Cerebellar nuclear complex (tissue), 1 donor: ENCODE data around the gene FRMD4A.

Experiments used
- DNase-seq, 2 experiments: peaks; one replicate each; lab custom pipeline; 2025; lab: John Stamatoyannopoulos, UW

FRMD4A gene

GRCh38 chr10:13649844-13650520 is 680.7 kb downstream of the FRMD4A start:
- DNase-seq = no peak

GRCh38 chr10:13648425-13648824 is 682.3 kb downstream of the FRMD4A start:
- no peak for DNase-seq

GRCh38 chr10:13644866-13645265 is 685.9 kb downstream of the FRMD4A start:
- no peak for DNase-seq

- no peak for DNase-seq
Measured at GRCh38 chr10:13643016-13643415, 687.7 kb downstream of the FRMD4A start.

GRCh38 chr10:13642293-13642692 is 688.4 kb downstream of the FRMD4A start:
- DNase-seq = no peak

- DNase-seq = no peak
Measured at GRCh38 chr10:13637894-13638293, 692.8 kb downstream of the FRMD4A start.

GRCh38 chr10:13637303-13637856 is 693.3 kb downstream of the FRMD4A start:
- no peak for DNase-seq

GRCh38 chr10:13636776-13637175 is 693.9 kb downstream of the FRMD4A start:
- no peak for DNase-seq

- no peak for DNase-seq
Measured at GRCh38 chr10:13634207-13634606, 696.5 kb downstream of the FRMD4A start.

- no peak for DNase-seq
Measured at GRCh38 chr10:13633689-13634088, 697.0 kb downstream of the FRMD4A start.

- DNase-seq = no peak
Measured at GRCh38 chr10:13632884-13633440, 697.8 kb downstream of the FRMD4A start.

- DNase-seq = no peak
Measured at GRCh38 chr10:13632440-13632839, 698.3 kb downstream of the FRMD4A start.

- no peak for DNase-seq
Measured at GRCh38 chr10:13631594-13631993, 699.1 kb downstream of the FRMD4A start.

- DNase-seq = no peak
Measured at GRCh38 chr10:13630231-13630630, 700.5 kb downstream of the FRMD4A start.

- no peak for DNase-seq
Measured at GRCh38 chr10:13629116-13629515, 701.6 kb downstream of the FRMD4A start.

- no peak for DNase-seq
Measured at GRCh38 chr10:13628661-13629060, 702.1 kb downstream of the FRMD4A start.

- no peak for DNase-seq
Measured at GRCh38 chr10:13627459-13628310, 703.0 kb downstream of the FRMD4A start.

- no peak for DNase-seq
Measured at GRCh38 chr10:13624630-13625029, 706.1 kb downstream of the FRMD4A start.

GRCh38 chr10:13621931-13622330 is 708.8 kb downstream of the FRMD4A start:
- no peak for DNase-seq

- no peak for DNase-seq
Measured at GRCh38 chr10:13617116-13617515, 713.6 kb downstream of the FRMD4A start.

GRCh38 chr10:13615650-13616300 is 714.9 kb downstream of the FRMD4A start:
- DNase-seq = no peak
